HG03457 (cell line): Measurements from ENCODE around the gene GNA12.

ENCODE experiments used
- ATAC-seq: cut with Tn5 transposase; IDR thresholded peaks from one replicate; pipeline ENCODE4 v1.9.1; 2021; ENCODE audit warnings: moderate number of reproducible peaks; ENCODE audit not compliant: unreplicated experiment

GNA12 gene

DNA sequence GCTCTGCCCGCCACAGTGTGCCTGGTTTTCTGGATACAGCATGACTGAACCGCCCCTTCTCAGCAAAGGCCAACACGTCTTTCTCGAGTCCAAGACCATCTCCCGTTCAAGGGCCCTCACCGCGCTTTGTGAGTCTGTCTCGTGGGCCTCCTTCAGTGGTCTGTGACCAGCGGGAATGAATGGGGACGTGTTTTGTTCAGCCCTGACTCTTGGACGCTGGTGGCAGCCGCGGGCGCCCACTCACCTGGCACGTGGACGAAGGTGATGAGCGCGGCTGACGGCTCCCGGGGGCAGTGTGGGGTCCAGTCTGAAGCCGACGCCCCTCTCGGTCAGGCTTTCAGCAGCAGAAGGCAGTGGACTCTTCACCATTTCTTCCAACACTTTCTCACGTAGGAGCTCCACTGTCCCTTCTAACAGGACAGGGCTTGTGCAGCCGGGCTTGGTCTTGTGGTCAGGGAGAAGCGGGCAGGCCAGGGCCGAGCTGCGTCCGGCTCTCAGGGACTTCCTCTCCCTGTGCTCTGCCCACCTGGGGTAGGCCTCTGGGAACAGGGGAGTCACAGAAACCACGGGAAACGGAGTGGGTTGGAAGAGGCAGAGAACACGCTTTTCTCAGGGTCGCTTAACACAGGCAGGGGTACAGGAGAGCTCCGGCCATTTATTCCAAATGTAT, 125.7 kb downstream of the GNA12 start:
- no peak for ATAC-seq

DNA sequence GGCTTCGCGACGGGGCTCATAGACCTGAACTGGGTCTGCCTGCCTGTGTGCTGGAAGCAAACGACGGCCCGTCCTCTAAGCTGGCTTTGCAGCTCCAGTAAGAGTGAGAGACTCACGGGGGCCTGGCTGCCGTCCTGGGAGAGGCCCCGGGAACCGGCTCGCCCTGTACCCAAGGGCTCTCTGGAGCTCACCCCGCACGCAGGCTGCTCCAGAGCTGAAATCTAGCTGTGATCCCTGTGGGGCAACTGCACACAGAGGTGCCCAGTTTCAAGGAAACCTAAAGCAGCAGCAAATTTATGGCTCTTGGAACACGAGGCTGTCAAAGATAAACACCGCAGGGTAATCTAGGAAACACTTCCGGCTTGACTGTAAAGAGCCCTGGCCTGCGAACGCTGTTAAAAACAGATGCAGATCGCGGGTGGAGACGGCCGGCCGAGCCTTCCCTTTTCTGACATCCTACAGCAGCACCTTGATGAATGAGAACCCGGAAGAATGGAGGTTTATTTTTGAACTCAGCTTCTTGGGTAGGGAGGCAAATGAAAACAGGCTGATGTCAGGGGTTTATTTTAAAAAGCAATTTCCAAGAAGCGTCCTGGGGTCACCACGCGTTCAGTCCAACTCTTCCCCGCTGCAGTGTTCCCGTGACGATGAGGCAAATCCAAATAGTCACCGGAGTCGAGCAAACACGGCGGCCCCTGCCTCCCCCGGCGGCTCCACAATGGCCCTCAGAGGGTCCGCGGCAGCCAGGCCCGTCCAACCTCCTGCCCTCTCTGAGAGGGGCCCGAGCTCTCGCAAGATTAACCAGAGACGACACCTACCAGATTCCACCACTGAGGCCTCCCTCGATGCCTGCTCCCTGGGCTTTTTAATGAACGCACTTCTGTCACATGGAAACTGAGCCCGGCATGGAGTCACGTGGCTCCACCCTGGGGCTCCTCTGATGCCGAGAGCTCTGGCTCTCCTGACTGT, 126.5 kb downstream of the GNA12 start:
- ATAC-seq = no peak

- ATAC-seq = no peak
These were observed 127.2 kb downstream of the GNA12 start for GRCh38 chr7:2716906-2717292.

- no peak for ATAC-seq
These were observed 127.6 kb downstream of the GNA12 start for GRCh38 chr7:2716488-2716887.

DNA sequence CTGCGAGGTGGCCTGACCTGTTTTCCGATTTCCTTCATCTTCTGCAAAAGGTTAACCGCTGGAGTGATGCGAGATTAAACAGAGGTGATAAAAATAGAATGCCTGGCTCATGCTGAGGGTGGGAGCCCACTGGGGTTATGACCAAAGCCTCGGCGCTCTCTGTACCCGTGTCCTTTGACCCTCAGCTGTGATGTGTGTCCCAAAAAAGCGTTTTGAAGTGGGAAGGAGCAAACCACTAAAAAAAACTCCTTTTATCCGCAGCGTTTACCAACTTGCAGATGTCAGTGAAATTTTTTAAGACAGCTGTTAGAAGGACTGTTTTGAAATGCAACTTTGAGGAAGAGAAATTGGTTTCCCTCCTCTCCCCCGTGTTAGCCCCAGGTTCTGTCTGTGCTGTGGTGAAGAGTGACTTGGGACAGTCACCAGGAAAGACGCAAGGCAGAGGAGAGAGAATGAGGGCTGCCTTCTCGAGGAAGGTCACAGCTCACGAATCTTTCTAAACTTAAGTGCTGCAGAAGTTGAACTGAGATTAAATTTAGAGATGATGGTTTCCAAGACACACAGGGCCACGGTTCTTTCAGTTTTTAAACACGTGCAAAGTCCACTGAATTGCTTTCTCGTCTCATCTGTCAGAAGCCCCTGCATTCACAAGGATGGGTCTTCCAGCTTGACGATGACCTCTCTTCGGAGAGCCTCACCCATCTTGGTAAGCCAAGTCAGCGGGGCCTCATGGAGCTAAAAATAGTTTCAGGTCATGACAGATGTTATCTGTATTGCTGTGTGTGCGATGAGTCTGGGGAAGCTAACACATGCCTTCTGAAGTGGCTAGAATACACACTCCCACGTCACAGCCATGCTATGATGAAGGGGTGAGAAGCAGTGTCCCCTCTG, 128.5 kb downstream of the GNA12 start:
- no peak for ATAC-seq

DNA sequence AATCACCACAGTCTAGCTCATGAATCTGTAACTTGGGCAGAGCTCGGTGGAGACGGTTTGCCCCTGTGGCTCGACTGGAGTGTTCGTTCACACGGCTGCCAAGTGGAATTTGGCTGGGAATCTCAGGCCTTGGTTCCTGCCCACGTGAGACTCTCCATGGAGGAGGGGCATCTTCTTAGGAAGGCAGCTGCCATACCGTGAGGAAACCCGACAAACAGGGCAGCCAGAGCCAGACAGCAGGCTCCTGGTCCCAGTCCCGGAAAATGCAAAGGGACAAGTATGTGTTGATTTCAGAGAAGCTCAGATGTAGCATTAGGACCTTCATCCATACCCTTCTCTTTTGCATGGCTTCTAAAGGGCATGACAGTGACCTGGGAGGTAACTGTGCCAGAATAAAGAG, 129.5 kb downstream of the GNA12 start:
- ATAC-seq = no peak

DNA sequence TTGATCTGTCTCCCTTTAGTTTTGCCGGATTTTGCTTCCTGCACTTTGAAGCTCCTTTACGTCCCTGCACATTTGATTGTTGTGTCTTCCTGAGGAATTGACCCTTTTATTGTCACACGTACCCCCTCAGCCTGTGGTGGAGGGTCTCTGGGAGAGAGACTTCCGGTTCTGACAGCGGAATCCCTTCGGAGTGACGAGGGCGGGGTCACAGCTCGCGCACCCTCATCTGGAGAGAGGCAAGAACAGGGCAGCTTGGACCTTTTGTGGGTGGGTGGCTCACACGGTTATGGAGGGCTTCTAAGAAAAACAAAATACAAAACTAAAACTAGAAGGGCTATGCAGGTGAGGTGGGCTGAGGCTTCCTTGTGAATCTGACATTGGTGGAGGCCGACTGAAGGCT, 130.1 kb downstream of the GNA12 start:
- no peak for ATAC-seq

- no peak for ATAC-seq
These were observed 130.7 kb downstream of the GNA12 start for GRCh38 chr7:2713370-2713769.

DNA sequence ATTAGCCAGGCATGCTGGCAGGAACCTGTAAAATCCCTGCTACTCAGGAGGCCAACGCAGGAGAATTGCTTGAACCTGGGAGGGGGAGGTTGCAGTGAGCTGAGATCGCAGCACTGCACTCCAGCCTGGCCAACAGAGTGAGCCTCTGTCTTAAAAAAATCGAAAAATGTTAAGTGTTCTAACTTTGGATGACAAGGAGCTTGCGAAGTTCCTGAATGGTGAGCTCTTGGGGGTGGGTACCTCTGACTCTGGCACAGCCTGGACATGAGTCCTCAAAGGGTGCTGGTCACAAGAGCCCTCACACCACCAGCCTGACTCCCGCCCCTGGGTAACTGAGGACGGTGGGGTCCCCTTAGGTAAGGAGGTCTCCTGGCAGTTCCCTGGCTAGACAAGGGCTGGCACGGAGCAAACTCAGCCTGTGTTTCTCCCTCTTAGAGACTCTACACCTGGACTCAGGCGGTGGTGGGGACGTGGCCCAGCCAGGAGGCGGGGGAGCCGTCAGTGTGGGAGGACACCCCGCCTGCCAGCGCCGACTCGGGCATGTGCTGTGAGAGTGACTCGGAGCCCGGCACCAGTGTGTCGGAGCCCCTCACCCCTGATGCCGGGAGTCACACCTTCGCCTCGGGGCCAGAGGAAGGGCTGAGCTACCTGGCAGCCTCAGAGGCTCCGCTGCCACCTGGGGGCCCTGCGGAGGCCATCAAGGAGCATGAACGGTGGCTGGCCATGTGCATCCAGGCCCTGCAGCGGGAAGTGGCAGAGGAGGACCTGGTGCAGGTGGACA, 132.0 kb downstream of the GNA12 start:
- no peak for ATAC-seq

DNA sequence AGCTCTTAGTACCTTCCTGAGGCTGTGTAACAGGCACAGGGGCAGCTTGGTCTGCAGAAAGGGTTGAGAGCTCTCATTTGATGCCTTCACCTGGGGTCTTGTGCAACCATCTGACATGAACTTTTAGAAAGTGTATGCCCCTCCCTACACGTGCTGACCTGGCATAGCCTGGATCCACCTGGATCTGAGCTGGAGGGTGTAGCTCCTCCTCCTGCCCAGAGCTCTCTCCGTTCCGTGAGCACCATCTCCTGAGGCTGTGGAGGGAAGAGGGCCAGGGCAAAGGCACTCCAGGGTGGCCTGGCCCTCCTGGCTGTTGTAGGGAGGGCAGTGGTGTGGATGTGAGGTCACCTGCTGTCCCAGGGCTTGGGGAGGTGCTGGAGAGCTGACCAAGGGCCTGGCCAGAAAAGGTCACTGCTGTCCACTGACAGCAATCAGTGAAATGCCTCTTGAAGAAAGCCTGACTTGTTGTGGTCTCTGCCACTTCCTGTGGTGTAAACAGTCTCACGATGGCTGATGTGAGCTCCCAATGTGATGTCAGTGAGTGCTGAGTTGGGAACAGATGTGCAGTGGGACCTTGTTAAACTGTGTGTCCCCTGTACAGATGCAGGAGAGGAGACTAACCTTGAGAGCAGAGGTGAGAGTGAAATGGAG, 133.1 kb downstream of the GNA12 start:
- peak; percentile 38 for ATAC-seq

- ATAC-seq = peak; percentile 46
These were observed 133.8 kb downstream of the GNA12 start for GRCh38 chr7:2710286-2710655.

GRCh38 chr7:2709553-2710285, 134.4 kb downstream of the GNA12 start:
- ATAC-seq = peak; percentile 52

DNA sequence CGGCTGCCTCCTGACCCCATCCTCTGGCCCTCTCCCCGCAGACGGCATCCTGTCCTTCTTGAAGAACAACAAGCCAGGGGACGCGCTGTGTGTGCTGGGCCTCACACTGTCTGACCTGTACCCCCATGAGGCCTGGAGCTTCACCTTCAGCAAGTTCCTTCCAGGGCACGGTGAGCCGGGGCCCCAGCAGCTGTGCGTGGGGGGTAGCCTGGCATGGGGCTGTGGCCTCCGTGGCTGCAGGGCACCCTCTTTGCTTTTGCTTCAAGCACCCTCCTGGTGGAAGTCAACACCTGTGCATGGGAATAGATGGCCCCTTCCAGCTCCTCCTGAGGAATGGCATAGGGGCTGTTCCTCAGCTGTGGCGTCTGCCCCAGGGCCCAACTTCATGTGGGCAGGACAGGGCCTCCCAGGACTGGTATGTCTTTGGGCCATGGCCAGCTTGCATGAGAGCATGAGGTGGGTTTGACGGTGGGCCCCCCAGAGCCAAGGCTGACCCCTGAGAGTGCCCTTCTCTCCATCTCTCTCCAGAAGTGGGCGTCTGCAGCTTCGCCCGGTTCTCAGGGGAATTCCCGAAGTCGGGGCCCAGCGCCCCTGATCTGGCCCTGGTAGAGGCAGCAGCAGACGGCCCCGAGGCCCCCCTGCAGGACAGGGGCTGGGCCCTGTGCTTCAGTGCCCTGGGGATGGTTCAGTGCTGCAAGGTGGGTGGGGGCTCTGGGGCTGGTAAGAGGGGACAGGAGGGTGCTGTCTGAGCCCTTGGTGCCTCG, 135.4 kb downstream of the GNA12 start:
- no peak for ATAC-seq

DNA sequence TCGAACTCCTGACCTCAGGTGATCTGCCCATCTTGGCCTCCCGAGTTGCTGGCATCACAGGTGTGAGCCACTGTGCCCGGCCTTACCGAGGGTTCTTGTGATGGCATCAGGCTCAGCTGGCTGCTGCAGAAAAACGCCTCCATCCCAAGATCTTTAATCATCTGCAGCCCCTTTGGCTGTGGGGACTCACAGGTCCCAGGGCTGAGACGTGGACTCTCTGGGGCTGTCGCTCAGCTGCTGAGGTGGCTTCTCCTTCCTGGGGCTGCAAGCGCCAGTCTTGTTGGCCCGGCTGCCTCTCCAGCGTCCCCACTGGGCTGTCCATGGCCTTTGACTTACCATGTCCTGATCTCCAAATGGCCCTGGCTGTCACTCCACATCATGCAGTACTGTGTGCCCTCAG, 136.1 kb downstream of the GNA12 start:
- no peak for ATAC-seq

GRCh38 chr7:2707481-2707880, 136.6 kb downstream of the GNA12 start:
- no peak for ATAC-seq

- no peak for ATAC-seq
These were observed 137.4 kb downstream of the GNA12 start for GRCh38 chr7:2706685-2707126.

DNA sequence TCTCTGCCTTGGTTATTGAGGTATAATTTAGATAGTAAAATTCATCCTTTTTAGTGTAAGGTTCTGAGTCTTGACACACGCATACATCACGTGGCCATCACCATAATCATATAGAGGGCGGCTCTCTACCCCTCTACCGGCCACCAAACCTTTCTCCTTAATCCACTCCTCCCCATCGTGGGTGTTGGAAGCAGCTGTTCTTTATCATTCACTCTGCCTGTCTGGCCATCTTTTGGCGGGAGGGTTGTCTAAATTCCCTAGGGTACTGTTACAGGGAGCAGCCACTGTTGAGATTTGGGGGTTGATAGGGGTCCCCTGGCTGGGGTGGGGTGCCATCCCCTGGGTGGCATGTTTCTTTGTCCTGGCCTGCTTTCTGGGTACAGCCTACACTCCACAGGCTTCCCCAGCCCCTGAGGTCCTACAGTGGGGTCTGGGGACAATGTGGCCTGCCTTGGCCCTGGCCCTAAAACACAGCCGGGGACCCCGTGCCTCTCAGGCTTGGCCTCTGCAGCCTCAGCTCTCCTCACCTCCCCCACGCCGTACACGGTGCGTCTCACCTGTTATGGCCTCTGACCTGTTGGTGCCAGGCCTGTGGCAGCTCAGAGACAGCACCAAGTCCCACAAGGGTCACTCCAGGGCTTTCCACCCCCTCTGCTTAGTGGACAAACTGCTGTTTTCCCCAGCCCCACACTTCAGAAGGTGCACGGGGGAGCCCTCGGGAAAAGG, 138.6 kb downstream of the GNA12 start:
- ATAC-seq = no peak

- ATAC-seq = no peak
These were observed 141.5 kb downstream of the GNA12 start for GRCh38 chr7:2702594-2702957.
